ENCODE measurements around the gene PLD4.

PLD4 gene

DNA sequence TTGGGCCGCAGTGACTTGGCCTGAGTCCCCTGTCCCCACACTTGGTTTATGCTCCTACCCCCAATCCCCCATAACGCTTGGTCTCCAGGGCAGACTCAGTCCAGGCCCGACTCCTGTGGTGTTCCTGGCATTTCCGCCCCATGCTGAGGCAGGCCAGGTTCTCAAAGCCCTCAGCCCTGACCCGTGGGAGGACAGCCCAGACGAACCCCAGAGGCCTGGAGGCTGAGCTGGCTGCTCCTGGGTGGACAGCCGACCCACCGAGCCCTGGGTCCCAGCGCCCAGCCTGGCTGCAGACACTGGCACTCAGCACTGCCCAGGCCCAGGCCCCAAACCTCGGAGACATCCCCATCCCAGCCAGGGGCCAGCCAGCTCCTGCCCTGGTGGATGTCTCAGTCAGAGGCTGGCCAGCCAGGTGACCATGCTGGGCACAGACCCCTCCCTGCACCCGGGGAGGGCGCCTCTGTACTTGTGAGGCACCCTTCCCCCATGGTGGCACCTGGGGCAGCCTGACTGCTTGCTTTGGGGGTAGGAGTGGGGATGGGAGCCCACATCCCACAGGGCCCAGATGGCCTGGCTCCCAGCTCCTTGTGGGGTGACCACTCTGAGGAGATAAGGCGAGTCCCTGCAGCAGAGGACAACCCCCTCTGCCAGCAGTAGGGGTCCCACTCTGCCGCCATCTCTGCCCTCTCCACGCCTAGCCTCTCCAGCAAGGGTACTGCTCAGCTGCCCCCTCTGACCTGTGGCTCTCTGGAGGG is 1.4 kb downstream of the PLD4 start:
- no peak overlapping the region for H3K9ac ChIP-seq (ENCODE audit: low read depth, low read length)
- H3K4me1 ChIP-seq (ENCODE audit: insufficient read depth, low read length), result no peaks in the 10 kb centered on the region
- H3K9me3 ChIP-seq (ENCODE audit: insufficient read depth, low read depth, low read length), result peaks cover 3% of the 10 kb centered on the region; the same call in 1 of the 2 replicates
- no peaks in the 10 kb centered on the region for H3K36me3 ChIP-seq (ENCODE audit: insufficient read depth, low read length)
- H3K27ac ChIP-seq (ENCODE audit: low read depth, low read length), result no peak overlapping the region
- no peak overlapping the region for H3K4me3 ChIP-seq (ENCODE audit: low read length)
- peaks cover 12% of the 10 kb centered on the region for H3K27me3 ChIP-seq (ENCODE audit: insufficient read depth, low read length)
- WGBS, result 86% methylated on average over 15 of the region's 15 CpGs

DNA sequence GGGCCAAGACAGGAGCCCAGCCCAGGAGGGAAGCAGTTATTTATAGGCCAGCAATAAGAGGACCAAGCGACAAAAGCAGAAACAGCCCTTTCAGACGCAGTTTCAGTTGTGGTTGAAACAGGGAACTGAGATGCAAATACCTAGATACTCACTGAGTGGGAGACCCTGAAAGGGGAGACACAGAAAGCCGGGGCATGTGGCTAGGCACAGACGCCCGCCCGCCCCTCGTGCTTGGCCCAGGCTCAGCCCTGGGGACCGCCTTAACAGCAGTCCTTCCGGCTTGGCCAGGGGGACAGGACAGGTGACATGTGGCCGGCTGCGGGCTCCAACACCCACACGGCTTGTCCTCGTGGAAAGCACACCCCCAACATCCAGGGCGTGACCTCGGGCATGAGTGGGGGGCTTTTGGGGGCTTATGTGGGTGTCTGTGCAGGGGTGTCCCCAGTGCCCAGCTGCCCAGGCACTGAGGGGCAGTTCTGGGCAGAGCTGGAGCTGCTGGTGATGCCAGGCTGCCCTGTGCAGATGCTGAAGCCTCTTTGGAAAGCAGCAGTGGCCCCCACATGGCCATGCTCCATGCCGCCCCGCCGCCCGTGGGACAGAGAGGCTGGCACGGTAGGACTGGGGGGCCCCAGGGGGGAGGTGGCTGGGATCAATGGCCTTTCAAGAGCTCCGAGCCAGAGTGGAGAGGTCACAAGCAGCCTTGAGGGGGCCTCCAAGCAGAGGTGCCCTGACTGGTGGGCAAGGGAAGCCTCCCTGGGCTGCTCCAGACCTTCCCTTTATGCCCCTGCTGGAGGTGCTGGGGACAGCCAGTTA is 2.1 kb downstream of the PLD4 start:
- H3K27me3 ChIP-seq (ENCODE audit: insufficient read depth, low read length), result peaks cover 20% of the 10 kb centered on the region
- no peak overlapping the region for H3K4me3 ChIP-seq (ENCODE audit: low read length)
- no peaks in the 10 kb centered on the region for H3K36me3 ChIP-seq (ENCODE audit: insufficient read depth, low read length)
- H3K27ac ChIP-seq (ENCODE audit: low read depth, low read length), result no peak overlapping the region
- WGBS, result 92% methylated on average over 21 of the region's 21 CpGs
- H3K9me3 ChIP-seq (ENCODE audit: insufficient read depth, low read depth, low read length), result peaks cover 3% of the 10 kb centered on the region; the same call in 1 of the 2 replicates
- H3K9ac ChIP-seq (ENCODE audit: low read depth, low read length), result no peak overlapping the region
- H3K4me1 ChIP-seq (ENCODE audit: insufficient read depth, low read length), result no peaks in the 10 kb centered on the region

DNA sequence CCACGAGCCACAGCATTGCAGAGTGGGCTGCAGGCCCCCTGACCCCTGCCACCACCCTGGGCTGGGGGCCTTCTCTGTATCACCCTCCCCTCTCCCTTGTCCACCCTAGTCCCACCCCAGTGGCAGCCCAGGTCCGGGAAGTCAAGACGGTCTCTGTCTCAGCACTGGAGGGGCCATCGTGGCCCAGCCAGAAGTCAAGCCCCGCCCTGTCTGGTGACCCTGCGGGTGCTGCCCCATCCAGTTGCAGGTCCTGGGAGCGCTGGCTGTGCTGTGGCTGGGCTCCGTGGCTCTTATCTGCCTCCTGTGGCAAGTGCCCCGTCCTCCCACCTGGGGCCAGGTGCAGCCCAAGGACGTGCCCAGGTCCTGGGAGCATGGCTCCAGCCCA is 2.7 kb downstream of the PLD4 start:
- Histone ChIP-seq H3K4me3 (ENCODE audit: low read length) (no peak overlapping the region), H3K9me3 (ENCODE audit: insufficient read depth, low read depth, low read length) (peaks cover 3% of the 10 kb centered on the region; the same call in 1 of the 2 replicates), H3K36me3 (ENCODE audit: insufficient read depth, low read length) (no peaks in the 10 kb centered on the region), H3K27me3 (ENCODE audit: insufficient read depth, low read length) (peaks cover 26% of the 10 kb centered on the region), H3K27ac (ENCODE audit: low read depth, low read length) (no peak overlapping the region), H3K4me1 (ENCODE audit: insufficient read depth, low read length) (no peaks in the 10 kb centered on the region), H3K9ac (ENCODE audit: low read depth, low read length) (no peak overlapping the region)
- WGBS, result 86% methylated on average over 10 of the region's 10 CpGs

DNA sequence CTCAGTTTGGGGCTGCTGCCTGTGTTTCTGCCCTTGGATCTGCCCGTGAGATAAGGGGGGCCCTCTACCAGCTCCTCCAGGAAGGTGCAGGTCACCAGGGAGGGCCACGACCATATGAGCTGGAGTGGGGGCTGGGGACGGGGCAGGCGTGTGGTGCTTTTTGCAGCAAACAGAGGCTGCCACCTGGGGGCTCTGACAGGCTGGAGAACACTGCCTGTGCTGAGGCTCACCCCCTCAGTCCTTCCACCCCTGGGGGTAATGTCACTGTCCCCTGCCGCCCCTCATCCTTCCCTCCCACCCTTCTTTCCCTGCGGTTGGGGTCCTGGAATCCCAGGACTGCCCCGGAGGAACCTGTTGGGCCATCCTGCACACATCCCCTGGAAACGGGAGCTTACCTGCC is 3.2 kb downstream of the PLD4 start:
- peaks cover 31% of the 10 kb centered on the region for H3K27me3 ChIP-seq (ENCODE audit: insufficient read depth, low read length)
- H3K9ac ChIP-seq (ENCODE audit: low read depth, low read length), result no peak overlapping the region
- H3K9me3 ChIP-seq (ENCODE audit: insufficient read depth, low read depth, low read length), result peaks cover 3% of the 10 kb centered on the region; the same call in 1 of the 2 replicates
- WGBS, result 75% methylated on average over 8 of the region's 8 CpGs
- H3K4me1 ChIP-seq (ENCODE audit: insufficient read depth, low read length), result no peaks in the 10 kb centered on the region
- no peak overlapping the region for H3K27ac ChIP-seq (ENCODE audit: low read depth, low read length)
- H3K36me3 ChIP-seq (ENCODE audit: insufficient read depth, low read length), result no peaks in the 10 kb centered on the region
- no peak overlapping the region for H3K4me3 ChIP-seq (ENCODE audit: low read length)

DNA sequence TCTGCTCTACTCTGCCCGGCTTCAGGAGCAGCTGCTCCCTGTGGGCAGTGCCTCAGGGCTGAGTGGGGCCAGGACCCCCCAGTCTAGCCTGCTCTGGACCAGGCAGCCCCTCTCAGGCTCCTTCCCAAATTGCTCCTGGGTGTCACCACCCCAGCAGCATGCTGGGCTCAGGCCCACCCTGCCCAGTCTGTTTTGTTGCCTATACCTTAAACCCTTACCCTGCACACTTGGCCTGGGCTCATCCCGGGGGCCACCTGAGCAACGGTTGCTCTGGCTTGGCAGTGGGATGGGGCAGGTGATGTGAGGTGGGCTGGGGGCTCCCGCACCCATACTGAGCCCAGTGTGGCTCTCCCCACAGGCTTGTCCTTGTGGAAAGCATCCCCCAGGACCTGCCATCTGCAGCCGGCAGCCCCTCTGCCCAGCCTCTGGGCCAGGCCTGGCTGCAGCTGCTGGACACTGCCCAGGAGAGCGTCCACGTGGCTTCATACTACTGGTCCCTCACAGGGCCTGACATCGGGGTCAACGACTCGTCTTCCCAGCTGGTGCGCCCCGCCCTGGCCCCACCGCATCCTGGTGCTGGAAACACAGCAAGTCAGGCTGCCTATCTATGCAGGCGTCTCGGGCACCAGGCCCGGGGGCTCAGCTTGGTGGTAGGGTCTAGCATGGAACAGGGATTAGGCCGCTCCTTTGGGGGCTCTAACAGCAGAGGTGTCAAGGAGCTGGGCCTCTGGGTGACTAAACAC is 3.9 kb downstream of the PLD4 start:
- Histone ChIP-seq H3K4me1 (ENCODE audit: insufficient read depth, low read length) (no peaks in the 10 kb centered on the region), H3K9me3 (ENCODE audit: insufficient read depth, low read depth, low read length) (peaks cover 3% of the 10 kb centered on the region; the same call in 1 of the 2 replicates), H3K4me3 (ENCODE audit: low read length) (no peak overlapping the region), H3K27me3 (ENCODE audit: insufficient read depth, low read length) (peaks cover 35% of the 10 kb centered on the region), H3K27ac (ENCODE audit: low read depth, low read length) (no peak overlapping the region), H3K36me3 (ENCODE audit: insufficient read depth, low read length) (no peaks in the 10 kb centered on the region), H3K9ac (ENCODE audit: low read depth, low read length) (no peak overlapping the region)
- WGBS, result 91% methylated on average over 17 of the region's 17 CpGs

DNA sequence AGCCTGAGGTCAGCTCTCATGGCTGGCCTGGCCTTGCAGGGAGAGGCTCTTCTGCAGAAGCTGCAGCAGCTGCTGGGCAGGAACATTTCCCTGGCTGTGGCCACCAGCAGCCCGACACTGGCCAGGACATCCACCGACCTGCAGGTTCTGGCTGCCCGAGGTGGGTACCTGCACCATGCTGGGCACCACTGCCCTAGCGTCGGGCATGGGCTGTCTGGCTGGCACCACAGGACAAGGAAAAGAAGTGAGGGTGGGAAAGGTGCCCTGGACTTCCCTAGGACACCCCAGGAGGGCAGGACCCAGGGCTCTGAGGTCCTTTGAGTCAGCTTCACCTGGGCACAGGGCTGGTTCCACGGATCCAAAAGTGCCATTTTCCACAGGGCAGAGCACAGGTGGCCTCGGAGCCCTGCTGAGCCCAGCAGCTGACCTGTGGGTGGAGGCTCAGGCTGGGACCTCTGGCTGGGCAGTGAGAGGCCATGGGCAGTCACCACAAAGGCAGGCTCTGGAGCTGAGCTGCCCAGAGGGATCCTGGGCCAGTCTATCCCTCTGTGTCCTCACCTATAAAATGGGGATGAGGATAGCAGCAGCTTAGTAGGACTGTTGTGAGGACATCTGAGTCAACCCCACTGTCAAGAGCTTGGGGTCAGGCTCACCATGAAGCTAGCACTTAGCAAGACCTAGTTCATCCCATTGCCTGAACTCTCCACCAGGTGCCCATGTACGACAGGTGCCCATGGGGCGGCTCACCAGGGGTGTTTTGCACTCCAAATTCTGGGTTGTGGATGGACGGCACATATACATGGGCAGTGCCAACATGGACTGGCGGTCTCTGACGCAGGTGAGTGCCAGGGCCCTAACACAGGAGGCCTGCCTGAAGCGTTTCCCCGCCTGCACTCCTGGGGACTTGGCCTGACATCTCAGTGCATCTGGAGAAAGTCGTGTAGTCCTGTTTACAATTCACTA is 4.9 kb downstream of the PLD4 start:
- no peak overlapping the region for H3K9ac ChIP-seq (ENCODE audit: low read depth, low read length)
- no peak overlapping the region for H3K4me3 ChIP-seq (ENCODE audit: low read length)
- peaks cover 42% of the 10 kb centered on the region for H3K27me3 ChIP-seq (ENCODE audit: insufficient read depth, low read length)
- H3K27ac ChIP-seq (ENCODE audit: low read depth, low read length), result no peak overlapping the region
- 91% methylated on average over 15 of the region's 15 CpGs for WGBS
- no peaks in the 10 kb centered on the region for H3K36me3 ChIP-seq (ENCODE audit: insufficient read depth, low read length)
- H3K9me3 ChIP-seq (ENCODE audit: insufficient read depth, low read depth, low read length), result no peaks in the 10 kb centered on the region
- no peaks in the 10 kb centered on the region for H3K4me1 ChIP-seq (ENCODE audit: insufficient read depth, low read length)

DNA sequence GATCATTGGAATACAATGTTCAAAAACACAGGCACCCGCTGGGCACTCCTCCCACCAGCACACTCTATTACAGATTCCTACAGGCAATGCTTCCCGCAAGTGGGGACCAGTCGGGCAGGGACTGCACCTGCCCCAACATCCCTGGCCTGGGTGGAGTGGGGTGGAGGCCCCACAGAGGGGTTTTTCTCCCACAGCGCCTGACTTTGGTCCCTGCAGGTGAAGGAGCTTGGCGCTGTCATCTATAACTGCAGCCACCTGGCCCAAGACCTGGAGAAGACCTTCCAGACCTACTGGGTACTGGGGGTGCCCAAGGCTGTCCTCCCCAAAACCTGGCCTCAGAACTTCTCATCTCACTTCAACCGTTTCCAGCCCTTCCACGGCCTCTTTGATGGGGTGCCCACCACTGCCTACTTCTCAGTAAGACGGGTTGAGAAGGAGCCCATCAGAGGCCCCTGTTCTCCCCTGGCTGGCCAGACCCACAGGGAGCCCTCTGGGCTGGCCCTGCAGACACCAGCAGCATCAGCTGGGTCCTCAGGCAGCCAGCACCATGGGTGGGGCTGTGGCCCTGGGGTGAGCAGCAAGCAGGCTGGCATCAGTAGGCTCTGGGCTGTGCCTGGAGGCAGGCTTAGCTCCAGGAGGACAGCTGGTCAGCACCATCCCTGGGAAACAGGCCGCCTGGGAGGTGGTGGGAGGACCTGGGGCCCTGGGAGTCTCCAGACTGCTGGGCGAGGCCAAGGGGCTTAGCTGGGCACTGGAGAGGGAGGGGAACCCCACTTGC is 6.0 kb downstream of the PLD4 start:
- Histone ChIP-seq H3K9me3 (ENCODE audit: insufficient read depth, low read depth, low read length) (no peaks in the 10 kb centered on the region), H3K27ac (ENCODE audit: low read depth, low read length) (no peak overlapping the region), H3K4me1 (ENCODE audit: insufficient read depth, low read length) (no peaks in the 10 kb centered on the region), H3K4me3 (ENCODE audit: low read length) (no peak overlapping the region), H3K9ac (ENCODE audit: low read depth, low read length) (no peak overlapping the region), H3K27me3 (ENCODE audit: insufficient read depth, low read length) (peaks cover 53% of the 10 kb centered on the region), H3K36me3 (ENCODE audit: insufficient read depth, low read length) (no peaks in the 10 kb centered on the region)
- WGBS, result 90% methylated on average over 10 of the region's 10 CpGs

DNA sequence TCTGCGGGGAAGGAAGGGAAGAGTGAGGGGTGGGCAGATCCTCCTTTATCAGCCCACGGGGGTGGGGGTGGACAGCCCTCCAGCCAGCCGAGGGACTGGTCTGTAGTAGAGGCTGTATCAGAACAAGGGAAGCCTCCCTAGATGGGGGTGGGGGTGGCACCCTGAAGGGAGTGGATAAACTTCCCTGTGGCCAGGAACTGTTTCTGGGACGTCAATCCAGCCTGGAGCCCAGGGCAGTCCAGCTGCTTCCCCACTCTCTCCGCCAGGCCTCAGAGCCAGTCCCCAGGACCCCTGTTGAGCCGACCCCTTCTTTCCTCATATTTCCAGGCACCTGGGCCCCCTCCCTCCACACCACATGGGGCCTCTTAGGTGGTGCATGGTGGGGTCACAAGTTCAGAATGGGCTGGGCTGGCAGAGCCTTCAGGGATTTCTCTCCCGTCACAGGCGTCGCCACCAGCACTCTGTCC is 6.7 kb downstream of the PLD4 start:
- H3K36me3 ChIP-seq (ENCODE audit: insufficient read depth, low read length), result no peaks in the 10 kb centered on the region
- H3K9me3 ChIP-seq (ENCODE audit: insufficient read depth, low read depth, low read length), result no peaks in the 10 kb centered on the region
- H3K27me3 ChIP-seq (ENCODE audit: insufficient read depth, low read length), result peaks cover 59% of the 10 kb centered on the region
- H3K4me1 ChIP-seq (ENCODE audit: insufficient read depth, low read length), result no peaks in the 10 kb centered on the region
- H3K9ac ChIP-seq (ENCODE audit: low read depth, low read length), result no peak overlapping the region
- no peak overlapping the region for H3K27ac ChIP-seq (ENCODE audit: low read depth, low read length)
- 86% methylated on average over 8 of the region's 9 CpGs for WGBS
- H3K4me3 ChIP-seq (ENCODE audit: low read length), result no peak overlapping the region

DNA sequence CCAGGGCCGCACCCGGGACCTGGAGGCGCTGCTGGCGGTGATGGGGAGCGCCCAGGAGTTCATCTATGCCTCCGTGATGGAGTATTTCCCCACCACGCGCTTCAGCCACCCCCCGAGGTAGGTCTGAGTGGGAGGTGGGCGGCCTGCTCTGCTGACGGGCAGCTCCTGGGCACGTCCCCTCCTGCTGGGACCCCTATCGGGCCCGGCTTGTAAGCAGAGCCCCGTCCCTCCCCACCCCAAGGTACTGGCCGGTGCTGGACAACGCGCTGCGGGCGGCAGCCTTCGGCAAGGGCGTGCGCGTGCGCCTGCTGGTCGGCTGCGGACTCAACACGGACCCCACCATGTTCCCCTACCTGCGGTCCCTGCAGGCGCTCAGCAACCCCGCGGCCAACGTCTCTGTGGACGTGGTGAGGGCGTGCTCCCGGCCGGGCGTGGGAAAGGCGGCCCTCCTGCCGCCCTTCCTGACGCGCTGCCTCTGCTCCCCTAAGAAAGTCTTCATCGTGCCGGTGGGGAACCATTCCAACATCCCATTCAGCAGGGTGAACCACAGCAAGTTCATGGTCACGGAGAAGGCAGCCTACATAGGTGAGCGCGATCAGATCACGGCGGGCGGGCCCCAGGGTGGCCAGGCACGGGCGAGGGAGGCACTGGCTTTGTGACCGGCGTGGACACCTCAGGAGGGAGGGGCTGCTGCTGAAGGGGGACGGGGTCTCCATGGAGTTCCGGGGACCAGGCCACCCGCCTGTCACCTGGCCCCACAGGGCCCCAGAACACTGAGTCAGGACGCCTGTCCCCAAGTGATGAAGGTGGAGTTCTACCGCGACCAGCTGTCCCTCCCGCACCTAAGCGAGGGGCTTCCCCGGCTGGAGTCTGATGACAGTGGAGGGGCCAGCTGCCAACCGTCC is 7.3 kb downstream of the PLD4 start:
- 68% methylated on average over 64 of the region's 64 CpGs for WGBS
- H3K27me3 ChIP-seq (ENCODE audit: insufficient read depth, low read length), result peaks cover 60% of the 10 kb centered on the region
- H3K9ac ChIP-seq (ENCODE audit: low read depth, low read length), result no peak overlapping the region
- no peaks in the 10 kb centered on the region for H3K36me3 ChIP-seq (ENCODE audit: insufficient read depth, low read length)
- H3K4me1 ChIP-seq (ENCODE audit: insufficient read depth, low read length), result no peaks in the 10 kb centered on the region
- peak overlapping the region; percentile 49 for H3K4me3 ChIP-seq (ENCODE audit: low read length)
- no peak overlapping the region for H3K27ac ChIP-seq (ENCODE audit: low read depth, low read length)
- H3K9me3 ChIP-seq (ENCODE audit: insufficient read depth, low read depth, low read length), result no peaks in the 10 kb centered on the region

All from HUES64 (cell line).